CD4-positive, alpha-beta T cell treated with Interleukin-1 beta for 1 hour (primary cell): ENCODE data around the gene NPY2R.

Source experiments
- DNase-seq, 2 donors: peaks; one replicate each; pipeline ENCODE4 v3.0.0-alpha.2; 2020 to 2022

NPY2R gene

GRCh38 chr4:155252327-155252726, 43.9 kb downstream of the NPY2R start:
- DNase-seq, result no peak

GRCh38 chr4:155263480-155263879, 55.0 kb downstream of the NPY2R start:
- no peak for DNase-seq

GRCh38 chr4:155265113-155265512, 56.7 kb downstream of the NPY2R start:
- DNase-seq, result no peak
